Endothelial cell of hepatic sinusoid (primary cell): ENCODE results near the gene OR5B21.

ENCODE experiments used
- in situ Hi-C: cut with HindIII; loops from 2 replicates; pipeline ENCODE4 v1.10.0; 2017; ENCODE audit warnings: low sequenced_read_pairs

Gene OR5B21

DNA sequence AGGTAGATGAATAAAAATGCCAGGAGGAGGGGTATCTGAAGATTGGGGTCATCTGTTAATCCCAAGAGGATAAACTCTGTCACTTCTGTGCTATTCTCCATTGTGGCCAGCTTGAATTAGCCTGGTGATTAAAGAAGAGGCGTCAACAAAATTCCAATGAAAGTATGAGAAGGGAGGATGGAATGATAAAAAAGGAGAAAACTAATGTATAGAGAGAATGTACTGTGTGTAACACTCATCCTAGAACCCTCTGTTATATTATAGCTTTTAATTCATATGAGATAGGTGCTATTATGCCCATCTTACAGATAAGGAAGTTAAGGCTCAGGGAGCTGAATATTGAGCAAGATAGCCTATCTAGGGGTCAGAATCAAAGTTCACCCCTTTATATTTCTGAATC, at the start of gene OR5B21:
Gene OR5B21, minus strand, starts transcription at position 101 of the 400 bp plus-strand sequence. Its CDS starts 0 bp downstream, at position 101.
- in situ Hi-C loops, result loop anchor here (25.0 kb wide), 1 partner anchor 696 kb away; no protein-coding TSS in a partner anchor

DNA sequence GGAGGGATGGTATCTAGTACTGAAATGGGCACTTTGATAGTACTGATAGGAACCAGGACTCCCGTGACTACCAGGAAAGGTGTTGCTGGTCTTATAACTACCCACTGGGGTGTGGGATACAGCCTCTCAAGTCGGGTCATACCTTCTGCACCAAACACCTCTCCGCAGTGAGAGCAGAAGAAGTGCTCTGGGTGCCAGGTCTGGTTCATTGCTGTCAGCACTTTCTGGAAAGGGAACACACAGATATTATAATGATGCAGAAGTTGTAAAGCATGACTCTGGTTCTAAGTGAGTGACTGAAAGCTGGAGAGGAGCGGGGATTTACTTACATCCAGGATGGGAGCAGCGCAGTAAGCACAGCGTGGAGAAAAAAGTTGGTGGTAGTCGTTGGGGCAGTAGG, 41.7 kb upstream of the OR5B21 start:
- in situ Hi-C loops, result no loop called here

DNA sequence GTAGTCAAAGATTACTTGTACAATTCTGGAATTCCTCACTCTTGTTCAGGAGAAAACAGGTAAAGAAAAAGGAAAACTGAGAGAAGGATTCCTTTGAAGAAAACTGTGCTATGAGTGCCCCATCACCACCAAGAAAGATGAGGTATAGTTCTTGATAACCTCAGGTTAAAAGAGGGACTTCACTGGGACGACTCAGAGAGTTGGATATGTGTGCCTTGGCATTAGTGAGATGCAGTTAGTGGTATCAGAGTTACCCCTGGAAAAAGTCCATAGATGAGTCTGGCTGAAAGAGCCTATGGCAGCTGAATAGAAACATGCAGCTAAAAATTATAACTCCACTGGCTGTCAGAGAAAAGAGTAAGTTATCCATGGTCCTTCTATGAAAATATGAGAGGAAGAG, 38.9 kb upstream of the OR5B21 start:
- in situ Hi-C loops, result no loop called here

DNA sequence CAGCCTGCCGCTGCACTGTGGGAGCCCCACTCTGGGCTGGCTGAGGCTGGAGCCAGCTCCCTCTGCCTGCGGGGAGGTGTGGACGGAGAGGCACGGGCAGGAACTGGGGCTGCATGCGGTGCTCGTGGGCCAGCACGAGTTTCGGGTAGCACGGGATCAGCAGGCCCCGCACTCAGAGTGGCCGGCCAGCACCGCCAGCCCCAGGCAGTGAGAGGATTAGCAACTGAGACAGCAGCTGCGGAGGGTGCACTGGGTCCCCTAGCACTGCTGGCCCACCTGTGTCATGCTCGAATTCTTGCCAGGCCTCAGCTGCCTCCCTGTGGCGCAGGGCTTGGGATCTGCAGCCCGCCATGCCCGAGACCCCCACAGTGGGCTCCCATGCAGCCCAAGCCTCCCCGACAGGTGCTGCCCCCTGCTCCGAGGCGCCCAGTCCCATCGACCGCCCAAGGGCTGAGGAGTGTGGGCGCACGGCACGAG, 24.0 kb upstream of the OR5B21 start:
- in situ Hi-C loops, result no loop called here

DNA sequence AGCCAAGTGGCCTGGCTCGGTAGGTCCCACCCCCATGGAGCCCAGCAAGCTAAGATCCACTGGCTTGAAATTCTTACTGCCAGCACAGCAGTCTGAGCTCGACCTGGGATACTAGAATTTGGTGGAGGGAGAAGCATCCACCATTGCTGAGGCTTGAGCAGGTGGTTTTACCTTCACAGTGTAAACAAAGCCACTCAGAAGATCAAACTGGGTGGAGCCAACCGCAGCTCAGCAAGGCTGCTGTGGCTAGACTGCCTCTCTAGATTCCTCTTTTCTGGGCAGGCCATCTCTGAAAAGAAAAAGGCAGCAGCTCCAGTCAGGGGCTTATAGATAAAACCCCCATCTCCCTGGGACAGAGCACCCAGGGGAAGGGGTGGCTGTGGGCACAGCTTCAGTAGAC, 22.3 kb upstream of the OR5B21 start:
- in situ Hi-C loops, result no loop called here

DNA sequence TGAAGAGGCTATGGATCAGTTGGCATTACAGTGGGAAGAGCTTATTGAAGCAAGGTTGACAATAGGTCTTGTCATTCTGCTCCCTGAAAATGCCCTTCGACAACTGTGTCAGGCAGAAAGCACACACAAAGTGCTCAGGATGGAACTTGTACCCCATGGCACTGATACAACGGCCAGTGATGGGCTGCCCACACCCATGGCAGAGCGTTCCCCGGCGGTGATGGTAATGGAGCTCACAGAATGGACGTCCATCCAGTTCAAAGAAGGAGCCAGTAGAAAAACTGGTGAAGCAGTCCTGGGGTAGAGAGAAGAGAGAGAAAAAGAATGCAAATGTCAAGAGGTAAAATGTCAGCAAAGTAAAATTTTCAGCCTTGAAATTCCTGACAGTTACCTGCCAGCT, 19.5 kb upstream of the OR5B21 start:
- in situ Hi-C loops, result no loop called here

DNA sequence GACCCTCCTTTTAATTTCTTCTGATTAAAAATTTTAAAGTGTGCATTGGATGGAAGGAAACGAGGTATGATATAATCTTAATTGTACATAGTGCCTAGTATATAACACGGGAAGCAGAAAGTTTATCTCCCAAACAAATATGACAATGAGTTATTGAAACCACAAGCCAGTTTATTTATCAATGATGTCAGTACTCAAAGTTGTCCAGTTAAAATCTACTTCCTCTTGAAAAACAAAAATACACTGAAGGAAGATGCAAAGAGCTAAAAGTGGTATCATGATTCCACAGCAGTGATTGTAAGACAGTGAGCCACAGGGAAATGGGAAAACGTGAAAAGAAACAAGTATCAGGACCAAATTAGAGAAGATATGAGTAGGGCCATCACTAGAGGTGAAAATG, 18.8 kb upstream of the OR5B21 start:
- in situ Hi-C loops, result no loop called here

DNA sequence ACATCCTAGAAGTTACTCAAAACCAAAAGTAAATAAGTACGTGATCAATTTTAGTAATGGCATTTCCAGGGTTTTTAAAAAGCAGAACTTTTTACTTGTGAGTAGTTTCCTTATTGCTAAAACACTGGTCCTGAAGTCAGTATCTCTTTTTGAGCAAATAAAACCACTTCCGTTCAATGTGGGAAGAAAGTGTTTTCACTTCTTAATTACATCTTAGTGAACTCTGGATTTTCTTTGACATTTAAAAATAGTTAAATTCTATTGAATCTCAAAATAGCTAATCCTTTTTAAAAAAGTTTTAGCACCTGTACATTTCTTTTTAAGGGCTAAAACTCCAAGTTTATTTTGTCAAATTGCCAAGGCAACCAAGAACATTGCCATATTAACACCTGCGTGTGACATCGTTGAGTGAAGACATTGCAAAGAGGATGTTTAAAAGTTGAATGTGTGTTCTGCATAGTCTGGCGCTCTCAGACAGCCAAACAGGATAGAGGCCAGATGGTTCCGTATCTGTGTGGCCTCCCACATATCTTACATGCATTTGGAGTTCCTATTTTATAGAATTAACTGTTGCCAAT, 17.2 kb upstream of the OR5B21 start:
- in situ Hi-C loops, result no loop called here

DNA sequence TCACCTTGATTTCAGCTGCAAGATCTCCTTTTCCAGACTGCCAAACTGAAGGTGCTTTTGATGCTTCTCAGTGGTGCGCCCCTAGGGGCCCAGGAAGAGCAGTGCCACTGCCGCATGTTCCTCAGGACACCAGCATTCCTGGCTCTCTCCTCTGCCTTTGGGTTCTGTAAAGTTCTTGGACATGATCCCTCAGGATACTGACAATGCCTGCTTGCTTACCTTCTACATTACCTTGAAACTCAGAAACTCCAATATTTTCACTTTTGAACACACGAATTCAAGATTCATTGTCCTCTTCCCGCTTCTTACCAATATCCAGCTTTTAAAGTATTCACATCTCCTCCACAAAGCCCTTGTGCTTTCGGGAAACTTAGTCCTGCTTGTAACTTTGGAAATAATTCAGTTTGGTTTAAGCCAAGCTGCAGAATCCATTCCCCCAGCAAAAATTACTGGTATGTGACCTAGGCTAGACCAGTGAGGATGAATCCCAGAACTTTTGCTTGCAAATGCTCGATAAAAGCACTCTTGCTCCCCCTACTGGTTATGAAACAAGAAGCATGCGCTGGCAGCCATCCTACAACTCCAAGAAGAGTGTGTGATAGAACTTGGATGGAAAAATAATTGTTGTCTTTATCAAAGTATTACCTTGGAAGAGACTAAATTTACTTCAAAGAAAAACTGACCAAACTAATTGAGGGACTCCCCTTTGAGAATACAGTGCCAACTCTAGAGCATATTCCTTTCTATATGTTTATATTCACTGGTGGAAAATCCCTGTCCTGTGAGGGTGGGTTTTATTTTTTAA, 16.5 kb upstream of the OR5B21 start:
- in situ Hi-C loops, result loop anchor here (25.0 kb wide), 1 partner anchor 712 kb away; no protein-coding TSS in a partner anchor

DNA sequence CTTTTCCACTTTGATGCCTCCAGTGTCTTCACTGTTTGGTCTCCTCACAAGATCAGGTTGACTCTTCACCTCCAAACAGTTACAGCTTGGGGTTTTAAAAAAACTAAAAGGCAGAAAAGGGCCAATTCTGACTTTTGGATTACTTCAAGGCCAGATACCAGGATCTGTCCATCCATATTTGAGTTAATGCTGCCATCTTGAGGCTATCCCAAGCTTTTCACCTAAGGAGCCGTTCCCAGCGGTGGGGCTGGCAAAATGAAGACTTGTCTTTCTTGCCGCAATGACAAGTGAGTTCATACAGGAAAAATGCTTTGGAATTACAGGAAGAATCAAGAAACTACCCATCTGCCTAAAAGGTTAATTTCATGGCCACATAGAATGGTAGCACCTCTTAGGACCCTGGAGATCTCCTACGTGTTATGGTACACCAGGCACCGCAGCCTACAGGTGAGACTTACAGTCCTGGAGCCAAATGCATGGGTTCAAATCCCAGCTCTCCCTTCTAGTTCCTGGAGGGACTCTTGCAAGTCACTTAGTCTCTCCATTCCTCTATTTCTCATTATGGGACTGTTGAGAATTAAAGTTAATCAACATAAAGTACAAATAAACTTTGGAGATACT, 6.0 kb upstream of the OR5B21 start:
- in situ Hi-C loops, result loop anchor here (25.0 kb wide), 1 partner anchor 702 kb away; no protein-coding TSS in a partner anchor

DNA sequence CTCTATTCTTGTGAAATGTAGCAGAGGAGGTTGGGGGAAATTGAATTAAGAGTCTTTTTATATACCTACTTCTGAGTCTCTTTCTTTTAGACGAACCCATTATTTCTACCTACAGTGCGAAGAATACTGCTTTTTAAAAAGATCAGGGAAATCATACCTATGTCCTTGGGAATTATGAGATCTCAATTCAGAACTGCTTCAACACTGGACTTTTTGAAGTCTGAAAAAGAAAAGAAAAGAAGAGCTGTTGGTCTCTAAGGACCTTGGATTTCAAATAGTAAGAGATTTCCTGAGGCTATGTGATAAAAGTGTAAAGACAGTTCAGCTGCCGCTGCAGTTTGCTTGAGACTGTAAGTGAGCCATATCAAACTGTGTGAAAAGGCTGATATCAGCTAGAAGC, 3.7 kb upstream of the OR5B21 start:
- in situ Hi-C loops, result loop anchor here (25.0 kb wide), 1 partner anchor 699 kb away; no protein-coding TSS in a partner anchor

DNA sequence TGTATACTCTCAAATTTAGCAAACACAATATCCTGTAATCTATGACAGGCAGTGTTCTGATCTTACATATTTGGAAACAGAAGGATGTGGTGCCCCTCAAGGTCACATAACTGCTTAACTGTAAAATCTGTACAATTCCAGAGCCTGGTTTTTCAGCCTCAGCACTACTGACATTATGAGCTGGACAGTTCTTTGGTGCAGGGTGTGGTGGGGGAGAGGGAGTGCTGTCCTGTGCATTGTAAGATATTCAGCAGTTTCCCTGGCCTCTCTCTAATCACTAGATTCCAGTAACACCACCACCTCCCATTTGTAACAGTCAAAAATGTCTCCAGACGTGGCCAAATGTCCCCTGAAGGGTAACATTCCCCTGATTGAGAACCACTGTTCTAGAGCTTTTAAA, 1.8 kb upstream of the OR5B21 start:
- in situ Hi-C loops, result loop anchor here (25.0 kb wide), 1 partner anchor 697 kb away; no protein-coding TSS in a partner anchor

DNA sequence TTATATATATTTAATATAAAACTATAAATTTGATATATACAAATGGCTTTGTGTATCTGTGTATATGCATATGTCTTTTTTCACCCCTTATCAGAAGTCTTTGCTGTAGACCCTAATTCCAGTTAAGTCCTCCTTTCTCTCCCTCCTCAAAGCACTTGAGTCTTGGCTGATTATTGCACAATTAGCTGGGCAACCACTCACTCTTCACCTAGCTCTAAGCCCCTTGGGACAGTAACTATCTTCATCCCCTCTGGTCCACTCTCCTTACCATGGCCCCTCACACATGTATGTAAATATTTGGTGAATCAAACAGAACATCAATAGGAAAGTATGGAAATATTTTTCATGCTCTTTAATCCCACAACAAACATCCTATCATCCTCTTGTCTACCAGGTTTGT, 909 bp upstream of the OR5B21 start:
- in situ Hi-C loops, result loop anchor here (25.0 kb wide), 1 partner anchor 697 kb away; no protein-coding TSS in a partner anchor

DNA sequence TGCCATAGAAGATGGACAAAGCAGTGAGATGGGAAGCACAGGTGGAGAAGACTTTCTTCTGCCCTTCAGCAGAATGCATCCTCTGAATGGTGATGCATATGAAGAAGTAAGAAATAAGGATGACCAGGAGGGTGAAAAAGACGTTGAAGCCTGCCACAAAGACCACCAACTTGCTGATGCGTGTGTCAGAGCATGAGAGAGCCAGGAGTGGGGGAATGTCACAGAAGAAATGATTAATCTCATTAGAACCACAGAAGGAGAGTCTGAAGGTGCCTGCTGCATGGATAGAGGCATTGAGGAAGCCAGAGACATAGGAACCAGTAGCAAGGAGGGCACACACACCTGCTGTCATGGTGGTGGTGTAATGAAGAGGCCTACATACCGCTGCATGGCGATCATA, 550 bp downstream of the OR5B21 start:
- in situ Hi-C loops, result loop anchor here (25.0 kb wide), 1 partner anchor 695 kb away; no protein-coding TSS in a partner anchor

DNA sequence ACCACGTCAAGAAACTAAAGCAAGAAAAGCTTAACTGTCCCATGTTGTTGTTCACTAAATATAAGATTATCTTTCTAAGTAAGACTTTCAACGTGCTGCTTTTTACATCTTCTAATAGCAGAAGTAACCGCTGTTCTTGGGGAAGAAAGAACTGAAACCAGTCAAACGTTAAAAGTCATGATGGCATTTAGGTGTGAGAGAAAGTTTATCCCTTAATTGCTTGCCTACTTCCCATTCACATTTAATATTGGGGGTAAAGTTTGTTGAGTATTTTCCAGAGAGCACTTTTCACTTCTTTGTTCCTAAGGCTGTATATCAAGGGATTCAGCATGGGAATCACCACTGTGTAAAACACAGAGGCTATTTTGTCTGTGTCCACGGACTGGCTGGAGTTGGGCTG, 970 bp downstream of the OR5B21 start:
- in situ Hi-C loops, result loop anchor here (25.0 kb wide), 1 partner anchor 695 kb away; no protein-coding TSS in a partner anchor

DNA sequence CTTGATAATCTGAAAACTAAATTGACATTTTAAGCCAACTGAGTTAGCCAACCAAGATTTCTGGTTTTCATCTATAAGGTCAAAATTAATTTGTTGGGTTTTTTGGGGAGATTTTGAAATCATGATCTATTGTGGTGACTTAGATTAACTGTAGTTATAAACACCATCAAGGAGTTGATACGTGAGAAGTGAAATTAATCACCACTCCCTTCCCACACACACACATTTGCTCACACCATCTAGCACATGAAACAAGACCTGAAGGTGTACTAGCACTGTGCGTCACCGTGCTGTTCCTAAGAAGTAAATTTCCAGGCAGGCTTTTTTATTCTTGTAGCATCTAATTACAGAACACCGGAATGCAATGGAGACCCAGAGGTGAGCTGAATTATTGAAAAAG, 2.1 kb downstream of the OR5B21 start:
- in situ Hi-C loops, result loop anchor here (25.0 kb wide), 1 partner anchor 694 kb away; no protein-coding TSS in a partner anchor

DNA sequence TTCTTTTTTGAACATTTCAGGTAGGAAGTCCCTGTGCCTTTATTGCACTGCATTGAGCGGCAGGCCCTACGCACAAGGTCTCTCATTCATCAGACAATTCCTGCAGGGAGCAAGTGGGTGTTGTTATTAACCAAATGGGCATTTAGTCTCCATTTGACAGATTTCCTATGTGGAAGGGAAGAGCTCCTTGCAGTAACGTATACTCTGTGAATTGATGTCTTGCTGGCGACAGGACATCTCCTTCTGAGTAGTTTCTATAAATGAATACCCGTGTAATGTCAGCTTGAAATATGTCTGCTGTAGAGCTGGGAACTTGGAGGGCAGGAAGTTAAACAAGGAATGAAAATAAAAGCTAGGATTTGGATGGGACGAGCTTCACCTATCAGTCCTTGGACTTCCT, 3.7 kb downstream of the OR5B21 start:
- in situ Hi-C loops, result loop anchor here (25.0 kb wide), 1 partner anchor 692 kb away; no protein-coding TSS in a partner anchor

DNA sequence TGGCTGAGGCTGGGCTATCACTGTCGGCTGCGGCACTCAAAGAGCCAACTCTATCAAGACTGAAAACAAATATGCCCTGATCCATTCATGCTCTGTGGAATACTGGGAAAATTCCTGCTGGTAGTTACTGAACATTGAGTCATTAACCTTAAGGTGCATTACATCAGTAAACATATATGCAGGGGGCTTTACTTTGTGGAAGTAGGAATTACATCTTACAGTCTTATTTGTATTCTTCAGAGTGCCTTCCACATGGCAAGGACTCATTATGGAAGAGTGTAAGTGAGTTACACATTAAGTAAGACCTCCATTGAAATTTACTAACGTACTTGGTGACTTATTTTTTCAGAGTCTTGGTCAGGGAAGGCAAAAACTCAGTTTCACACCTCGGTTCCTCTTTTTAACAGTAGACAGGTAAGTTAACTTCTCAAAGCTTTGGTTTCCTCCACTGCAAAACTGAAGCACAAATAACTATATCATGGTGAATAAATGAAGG, 4.5 kb downstream of the OR5B21 start:
- in situ Hi-C loops, result loop anchor here (25.0 kb wide), 1 partner anchor 691 kb away; no protein-coding TSS in a partner anchor

DNA sequence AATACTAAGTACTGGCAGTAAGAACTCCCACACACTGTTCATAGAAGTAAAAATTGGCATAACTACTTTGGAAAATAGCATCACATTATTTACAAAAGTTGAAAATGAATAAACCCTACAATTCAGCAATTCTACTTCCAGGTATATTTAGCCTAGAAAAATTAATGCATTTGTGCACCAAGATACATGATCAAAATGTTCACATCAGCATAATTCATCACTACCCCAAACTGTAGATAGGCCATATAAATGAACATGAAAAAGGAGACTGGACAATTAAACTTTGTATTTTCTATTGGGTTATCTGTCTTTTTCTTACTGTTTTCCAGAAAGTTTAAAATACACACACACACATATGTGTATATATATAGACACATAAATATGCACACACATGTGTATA, 5.9 kb downstream of the OR5B21 start:
- in situ Hi-C loops, result loop anchor here (25.0 kb wide), 1 partner anchor 690 kb away; no protein-coding TSS in a partner anchor

DNA sequence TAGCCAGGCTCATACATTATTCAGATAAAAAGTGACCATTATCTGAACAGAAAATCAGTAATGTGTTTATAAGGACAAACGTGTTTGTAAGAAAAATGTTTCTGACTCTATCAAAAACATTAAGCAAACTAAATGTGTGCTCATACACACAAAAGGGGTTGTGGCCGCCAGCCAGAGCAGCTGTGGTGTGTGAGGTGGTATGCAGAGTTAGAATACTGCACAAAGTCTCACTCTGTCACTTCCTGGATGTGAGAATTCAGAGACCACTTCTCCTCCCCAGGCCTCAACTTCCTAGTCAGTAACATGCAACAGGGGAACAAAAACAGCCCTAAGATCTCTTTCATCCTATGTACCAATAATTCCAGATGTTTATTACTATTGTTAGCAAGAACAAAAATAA, 9.4 kb downstream of the OR5B21 start:
- in situ Hi-C loops, result no loop called here

DNA sequence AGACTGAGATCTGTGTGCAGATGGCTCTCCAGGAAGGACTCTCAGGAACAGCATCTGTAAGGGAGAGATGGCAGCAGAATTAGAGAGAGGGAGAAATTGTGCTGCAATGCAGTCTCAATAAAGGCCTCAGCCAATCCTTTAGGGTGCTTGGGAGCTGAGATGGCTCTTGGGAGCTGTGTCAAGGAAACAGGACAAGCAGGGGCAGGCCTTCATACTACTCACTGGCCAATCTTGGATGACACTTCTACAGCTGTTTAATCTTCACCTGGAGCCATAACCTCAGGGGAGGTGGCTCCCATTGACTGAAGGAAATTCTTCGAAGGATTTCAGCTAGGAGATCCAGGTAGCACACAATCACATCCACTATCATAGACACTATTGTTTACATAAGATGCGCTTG, 10.0 kb downstream of the OR5B21 start:
- in situ Hi-C loops, result no loop called here
